Upper lobe of right lung (tissue), 1 donor: ENCODE data around the gene MGLL. TPM values are rescaled to one million over a fixed set of nuclear protein-coding genes. Genes with fewer than 3 reads are reported as not detected.

Source experiments
- ATAC-seq: fragments of 200-7000 bp; cut with Tn5 transposase; one replicate; pipeline ENCODE4 v1.9.1; 2020; ENCODE audit warnings: mild to moderate bottlenecking, moderate library complexity
- DNase-seq: peaks from one replicate; pipeline ENCODE4 v3.0.0-alpha.2; 2020
- H3K27ac ChIP-seq: fragments of 200-600 bp; one replicate; pipeline ENCODE4 v1.8.0; 2022
- H3K27me3 ChIP-seq: fragments of 200-600 bp; one replicate; pipeline ENCODE4 v1.8.0; 2022; ENCODE audit warnings: mild to moderate bottlenecking
- H3K36me3 ChIP-seq: fragments of 200-600 bp; one replicate; pipeline ENCODE4 v1.8.0; 2022
- H3K4me1 ChIP-seq: fragments of 200-600 bp; one replicate; pipeline ENCODE4 v1.8.0; 2022
- H3K4me3 ChIP-seq: fragments of 200-600 bp; one replicate; pipeline ENCODE4 v1.8.0; 2022; ENCODE audit warnings: mild to moderate bottlenecking
- H3K9me3 ChIP-seq: fragments of 200-600 bp; one replicate; pipeline ENCODE4 v1.8.0; 2022
- CTCF ChIP-seq: fragments of 200-600 bp; IDR thresholded peaks from one replicate; pipeline ENCODE4 v1.8.0; 2022; ENCODE audit warnings: antibody characterized with exemption
- intact Hi-C: fragments of 100-400 bp; cut with DNase I; formaldehyde crosslinking; loops from one replicate; pipeline ENCODE4 v1.11.0; 2022
- total RNA-seq: library from RNA; stranded (reverse); fragmentation: NEBNext Ultra II Directional; extraction: Animal tissue kit (Norgen Biotek cat#: 25700); gene quantifications from one replicate; pipeline ENCODE4 v1.2.1, GENCODE V29; 2021
- donor health status: DM: no; HTN: yes; CAD: no; lungs with severe emphysema.

The MGLL gene
- total RNA-seq, 1 donor from 2014 or later: 194 TPM

DNA sequence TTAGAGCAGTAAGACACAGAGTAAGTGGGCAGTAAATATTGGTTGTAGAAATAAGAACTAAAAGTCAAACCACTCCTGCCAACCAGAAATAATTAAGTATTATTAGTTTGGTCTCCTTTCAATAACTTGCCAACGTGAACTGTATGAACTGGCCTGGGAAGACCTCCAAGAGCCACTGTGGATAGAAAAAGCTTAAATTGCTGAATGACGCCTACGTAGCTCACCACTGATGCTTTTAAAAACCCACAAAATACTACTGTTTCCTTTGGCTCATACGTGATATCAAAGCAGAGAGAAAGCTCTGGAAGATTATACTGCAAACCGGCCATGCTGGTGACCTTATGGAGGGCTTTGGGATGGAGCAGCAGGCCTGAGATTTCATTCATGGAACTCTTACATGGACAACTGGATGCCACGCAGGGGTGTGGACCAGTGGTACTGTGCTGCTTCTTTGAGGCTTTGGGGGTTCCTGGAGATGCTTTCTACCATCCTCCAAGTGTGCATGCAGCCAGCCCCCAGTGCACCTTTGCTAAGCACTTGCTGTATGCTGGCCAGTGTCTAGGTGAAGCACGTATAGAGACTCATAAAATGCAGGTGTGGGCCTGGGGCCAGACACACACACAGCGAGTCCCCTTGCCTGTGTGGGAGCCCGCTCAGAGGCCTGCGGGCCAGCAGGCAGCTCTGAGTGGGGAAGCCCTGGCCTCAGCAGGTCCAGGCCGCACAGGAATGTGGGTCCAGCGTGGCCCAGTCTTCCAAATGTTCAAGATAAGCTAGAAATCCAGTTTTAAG lies 82.8 kb downstream of the MGLL start:
- Histone ChIP-seq H3K4me1 (peaks cover 56% of the 10 kb centered on the region), H3K27me3 (no peaks in the 10 kb centered on the region), H3K27ac (no peak overlapping the region), H3K9me3 (no peaks in the 10 kb centered on the region), H3K36me3 (no peaks in the 10 kb centered on the region), H3K4me3 (no peak overlapping the region)
- intact Hi-C loops: no loop called here
- DNase-seq: no peak
- TF ChIP-seq CTCF: no peak
- ATAC-seq: no peak

DNA sequence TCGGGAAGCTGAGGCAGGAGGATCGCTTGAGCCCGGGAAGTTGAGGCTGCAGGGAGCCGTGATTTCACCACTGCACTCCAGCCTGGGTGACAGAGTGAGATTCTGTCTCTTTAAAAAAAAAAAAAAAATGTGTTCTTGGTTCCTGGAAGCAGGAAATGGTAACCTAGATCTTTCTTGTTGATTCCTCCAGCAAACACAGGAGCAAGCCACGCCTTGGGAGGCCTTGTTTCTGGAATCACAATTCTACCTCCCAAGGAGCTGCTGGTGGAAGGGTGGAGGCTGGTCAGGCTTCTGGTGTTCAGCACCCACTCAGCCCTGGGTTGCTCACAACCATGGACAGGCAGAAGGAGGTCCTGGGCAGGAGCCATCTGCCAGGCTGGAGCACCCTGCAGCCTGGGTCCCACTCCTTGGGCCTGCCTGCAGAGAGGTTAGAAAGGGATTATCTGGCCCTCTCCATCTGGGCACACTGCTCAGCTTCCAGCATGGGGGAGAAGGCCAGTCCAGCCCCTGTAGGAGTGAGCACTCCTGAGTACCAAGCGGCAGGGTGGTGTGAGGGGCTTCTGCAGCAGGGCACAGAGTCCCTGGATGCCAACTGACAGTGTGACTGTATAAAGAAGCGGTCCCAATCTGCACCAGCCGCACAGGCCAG lies 84.0 kb downstream of the MGLL start:
- no peak overlapping the region for H3K4me3 ChIP-seq
- H3K27ac ChIP-seq: peak overlapping the region; percentile 70
- TF ChIP-seq CTCF: no peak
- DNase-seq (no peak), ATAC-seq (peak; percentile 64)
- peaks cover 50% of the 10 kb centered on the region for H3K4me1 ChIP-seq
- no peaks in the 10 kb centered on the region for H3K36me3 ChIP-seq
- H3K9me3 ChIP-seq: no peaks in the 10 kb centered on the region
- no peaks in the 10 kb centered on the region for H3K27me3 ChIP-seq
- intact Hi-C loops: no loop called here

GRCh38 chr3:127736801-127737539 lies 85.3 kb downstream of the MGLL start:
- Histone ChIP-seq H3K27me3 (no peaks in the 10 kb centered on the region), H3K4me3 (no peak overlapping the region), H3K27ac (no peak overlapping the region), H3K4me1 (peaks cover 43% of the 10 kb centered on the region), H3K9me3 (no peaks in the 10 kb centered on the region), H3K36me3 (no peaks in the 10 kb centered on the region)
- no peak for TF ChIP-seq CTCF
- intact Hi-C loops: no loop called here
- ATAC-seq (no peak), DNase-seq (no peak)

DNA sequence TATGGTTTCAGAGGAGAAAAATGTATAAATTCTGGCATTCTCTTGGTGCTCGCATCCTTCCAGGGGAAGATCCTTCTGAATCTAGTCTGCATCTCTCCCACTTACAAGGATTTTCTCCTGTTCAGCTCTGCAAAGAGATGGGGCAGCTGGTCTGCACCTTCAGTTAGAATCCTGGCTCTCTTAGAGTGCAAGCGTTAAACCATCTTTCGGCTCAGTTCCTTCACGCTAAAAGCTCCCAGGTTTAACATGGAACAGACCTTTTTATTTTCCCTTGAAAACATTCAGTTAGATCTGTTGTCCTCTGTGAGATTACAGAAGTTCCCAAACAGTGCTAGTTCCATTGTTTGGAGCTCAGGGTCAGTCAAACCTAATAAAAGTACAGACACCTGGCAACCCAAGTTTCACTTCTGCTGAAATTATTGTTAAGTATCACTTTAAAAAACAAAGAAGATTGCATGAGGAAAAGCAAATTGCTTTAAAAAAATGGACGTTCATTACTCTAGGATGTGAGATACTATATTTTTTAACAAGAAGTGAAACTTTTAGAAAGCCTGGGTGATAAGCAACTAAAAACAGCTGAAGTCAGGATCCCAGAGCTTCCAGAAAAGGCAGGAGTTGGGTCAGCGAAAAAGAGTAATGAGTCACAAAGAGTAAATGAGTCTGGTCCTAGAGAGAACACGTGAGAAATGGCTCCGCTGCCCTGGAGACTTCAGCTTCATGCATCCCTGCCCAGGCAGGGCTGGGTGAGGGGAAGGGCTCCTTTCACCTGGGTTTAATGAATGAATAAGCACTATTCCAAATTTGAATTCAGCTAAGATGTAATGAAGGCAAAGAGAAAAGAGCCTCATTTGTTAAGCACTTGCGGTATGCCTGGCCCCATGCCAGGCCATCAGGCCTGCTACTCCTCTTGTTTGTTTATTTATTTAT lies 86.3 kb downstream of the MGLL start:
- intact Hi-C loops: no loop called here
- no peaks in the 10 kb centered on the region for H3K36me3 ChIP-seq
- ATAC-seq: peak; percentile 17
- peaks cover 43% of the 10 kb centered on the region for H3K4me1 ChIP-seq
- no peak overlapping the region for H3K4me3 ChIP-seq
- no peak for DNase-seq
- peak overlapping the region; percentile 9 for H3K27ac ChIP-seq
- no peaks in the 10 kb centered on the region for H3K27me3 ChIP-seq
- TF ChIP-seq CTCF: no peak
- no peaks in the 10 kb centered on the region for H3K9me3 ChIP-seq
